Naive B cell (primary cell): ENCODE data around the gene FAAH2. TPM values are rescaled to one million over a fixed set of nuclear protein-coding genes. Genes with fewer than 3 reads are reported as not detected.

Source experiments
- polyA plus RNA-seq, 6 donors: library from polyadenylated mRNA; unstranded; fragments of 300-500 nt; fragmentation: Illumina TruSeq; gene quantifications; one replicate each; pipeline ENCODE4 v1.2.3, GENCODE V29; 2021; ENCODE audit warnings: low read depth in 6 of 6

FAAH2 gene
- polyA plus RNA-seq, 6 donors from 2014 or later = 0.63 to 1.5 (median 0.78) TPM; not detected in 3

Other genes starting within 250 kb of the FAAH2 start
- 10 to 100 TPM in 5 of 6 donors, 1 to 10 TPM in 1; 9.8 to 14.4 (median 13.2) TPM for gene SPIN2B, start 165.2 kb upstream of the FAAH2 start, polyA plus RNA-seq
- under 1 TPM in 1 of 6 donors, not detected in 5; 0.15 TPM for gene SPIN2A, start 149.3 kb upstream of the FAAH2 start, polyA plus RNA-seq